Measurements from ENCODE around the gene HES2.
A peak's percentile ranks its signal among the peaks of the same experiment; 100 is the strongest.
"Not testable (repeated sequence)": the region's sequence is repeated elsewhere in the genome, so short reads cannot be mapped to it uniquely, and the experiment has no call there.

Gene HES2, protein sequence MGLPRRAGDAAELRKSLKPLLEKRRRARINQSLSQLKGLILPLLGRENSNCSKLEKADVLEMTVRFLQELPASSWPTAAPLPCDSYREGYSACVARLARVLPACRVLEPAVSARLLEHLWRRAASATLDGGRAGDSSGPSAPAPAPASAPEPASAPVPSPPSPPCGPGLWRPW

DNA sequence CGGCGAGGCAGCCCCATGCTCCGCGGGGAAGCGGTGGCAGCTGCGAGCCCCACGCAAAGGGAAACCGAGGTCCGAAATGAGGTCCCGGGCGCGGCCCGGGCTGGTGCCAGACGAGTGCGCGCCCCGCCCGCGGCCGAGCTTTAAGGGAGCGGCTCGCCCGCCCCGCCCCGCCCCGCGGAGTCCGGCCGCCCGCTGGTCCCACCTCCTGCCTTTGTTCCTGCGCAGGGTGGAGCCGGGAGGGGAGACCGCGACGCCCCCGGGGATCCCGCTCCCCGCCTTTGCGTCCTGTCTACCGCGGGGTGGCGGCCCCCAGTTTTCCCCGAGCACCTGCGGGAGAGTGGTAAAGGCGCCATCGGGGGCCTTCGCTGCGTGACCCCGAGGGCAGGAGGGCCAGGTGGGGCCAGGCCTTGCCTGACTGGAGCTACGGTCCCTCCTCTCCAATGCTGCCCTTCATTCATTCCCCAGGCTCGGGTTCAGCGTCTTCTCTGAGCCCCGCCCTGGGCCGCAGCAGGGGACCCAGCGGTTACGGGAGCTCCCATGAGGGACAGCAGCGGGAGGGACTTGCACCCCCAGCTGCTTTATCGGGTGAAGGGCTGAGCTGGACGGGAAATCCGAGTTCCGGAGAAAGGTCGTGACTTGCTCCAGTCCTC, at the start of gene HES2:
TSS of gene HES2 (minus strand) at position 116 of the 650 bp plus-strand sequence. CDS start at position 17, 99 bp downstream.
- DNase-seq (ENCODE audit: low read depth) = no peak

DNA sequence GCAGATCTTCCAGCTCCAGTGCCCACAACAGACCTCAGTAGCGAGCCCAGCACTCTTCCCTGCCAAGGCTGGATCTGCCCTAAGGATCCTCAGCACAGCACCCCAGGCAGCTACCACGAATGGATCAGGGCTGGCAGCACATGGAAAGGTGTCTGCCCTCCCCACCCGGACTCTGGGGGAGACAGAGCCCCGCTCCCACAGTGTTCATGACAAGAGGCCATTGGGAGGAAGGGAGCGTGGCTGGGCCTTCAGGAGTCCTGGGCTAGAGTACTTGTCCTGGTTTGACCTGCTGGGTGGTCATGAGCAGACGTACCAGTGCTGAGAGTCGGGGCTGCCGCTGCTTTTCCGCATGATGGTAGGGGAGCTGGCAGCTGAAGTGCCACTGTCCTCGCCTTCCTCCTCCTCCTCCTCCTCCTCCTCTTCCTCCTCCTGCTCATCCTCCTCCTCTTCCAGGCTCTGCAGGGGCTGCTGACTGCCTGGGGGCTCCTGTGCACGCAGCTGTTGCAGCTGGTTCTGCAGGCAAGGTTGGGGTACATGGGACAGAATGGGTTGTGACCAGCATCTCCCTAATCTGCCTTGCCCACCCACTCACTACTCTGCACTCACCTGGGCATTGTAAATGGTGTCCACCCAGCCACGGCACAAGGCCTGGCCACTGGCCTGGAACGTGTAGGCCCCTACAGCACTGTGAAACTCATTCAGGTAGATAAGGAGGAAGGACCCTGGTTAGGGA, 49.2 kb upstream of the HES2 start:
- no peak for DNase-seq (ENCODE audit: low read depth)

DNA sequence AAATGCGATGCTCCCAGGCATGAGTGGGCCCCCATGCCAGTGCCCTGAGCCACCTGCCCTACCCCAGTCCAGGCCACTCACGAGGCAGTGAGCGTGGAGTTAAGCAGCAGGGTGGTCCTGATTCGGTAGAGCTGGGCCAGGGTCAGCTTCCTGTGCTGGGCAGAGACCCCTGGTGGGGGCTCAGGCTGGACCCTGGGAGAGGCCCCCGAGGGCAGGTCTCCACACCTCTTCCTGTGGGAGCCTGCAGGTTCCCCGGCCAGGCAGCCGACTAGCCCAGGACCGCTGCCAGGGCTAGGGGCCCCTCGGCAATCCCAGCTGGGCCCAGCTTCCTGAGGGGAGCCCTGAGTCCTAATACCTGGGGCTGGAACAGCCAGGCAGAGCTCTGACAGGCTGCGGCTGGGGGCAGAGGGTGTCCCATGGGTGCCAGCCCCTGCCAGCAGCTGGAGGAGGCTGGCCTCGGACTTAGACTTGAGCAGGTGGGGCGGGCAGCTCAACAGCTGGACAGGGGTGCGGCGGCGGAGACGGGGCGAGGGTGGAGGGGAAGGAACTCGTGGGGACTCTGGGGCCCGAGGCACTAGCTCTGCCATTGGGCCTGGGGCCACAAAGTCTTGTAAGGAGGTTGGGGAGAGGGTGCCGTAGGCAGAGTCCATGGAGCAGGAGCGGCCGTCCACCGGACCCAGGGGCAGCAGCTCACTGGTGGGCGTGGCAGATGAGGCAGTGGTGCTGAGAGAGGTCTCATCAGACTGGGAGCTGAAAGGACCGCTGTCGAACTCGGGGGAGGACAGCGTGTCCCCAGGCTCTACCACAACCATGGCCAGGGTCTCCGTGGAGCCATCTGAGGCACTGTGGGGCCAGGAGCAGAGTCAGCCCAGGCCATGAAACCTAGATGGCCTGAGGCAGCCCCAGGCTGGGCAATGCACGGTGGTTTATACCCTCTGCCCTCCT, 48.3 kb upstream of the HES2 start:
- no peak for DNase-seq (ENCODE audit: low read depth)

DNA sequence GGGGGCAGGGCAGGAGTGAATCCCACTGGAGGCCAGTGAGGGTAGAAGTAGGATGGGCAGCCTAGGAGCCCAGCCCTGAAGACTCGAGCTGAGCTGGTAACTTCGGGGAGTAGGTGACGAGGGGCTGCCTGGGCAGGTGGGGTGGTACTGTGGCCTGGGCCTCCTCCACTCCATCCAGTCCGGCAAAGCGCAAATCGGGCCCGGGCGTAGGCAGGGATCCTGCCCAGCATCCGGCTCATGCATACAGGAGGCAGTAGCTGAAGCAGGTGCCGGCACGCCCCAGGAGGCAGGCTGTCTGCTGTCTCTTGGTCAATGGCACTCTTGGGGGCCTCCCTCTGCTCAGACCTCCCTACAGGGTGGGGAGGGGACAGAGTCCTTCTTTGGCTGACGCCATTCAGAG, 47.5 kb upstream of the HES2 start:
- no peak for DNase-seq (ENCODE audit: low read depth)

DNA sequence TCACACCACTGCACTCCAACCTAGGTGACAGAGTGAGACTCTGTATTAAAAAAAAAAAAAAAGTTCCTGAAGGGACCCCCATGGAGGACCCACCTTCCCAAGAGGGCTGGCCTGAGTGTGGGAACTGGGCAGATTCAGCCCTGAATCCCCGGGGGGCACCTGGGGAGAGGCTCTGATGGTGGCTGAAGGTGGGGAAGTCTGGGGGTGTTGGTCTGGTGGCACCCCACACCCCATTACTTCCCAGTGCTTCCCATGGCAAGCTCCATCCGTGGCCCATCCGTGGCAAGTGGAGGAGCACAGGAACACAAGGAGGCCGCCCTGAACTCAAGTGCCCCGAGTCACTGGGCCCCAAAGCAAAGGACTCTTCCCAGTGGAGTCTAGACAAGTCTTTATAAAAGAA, 47.0 kb upstream of the HES2 start:
- DNase-seq (ENCODE audit: low read depth) = no peak

DNA sequence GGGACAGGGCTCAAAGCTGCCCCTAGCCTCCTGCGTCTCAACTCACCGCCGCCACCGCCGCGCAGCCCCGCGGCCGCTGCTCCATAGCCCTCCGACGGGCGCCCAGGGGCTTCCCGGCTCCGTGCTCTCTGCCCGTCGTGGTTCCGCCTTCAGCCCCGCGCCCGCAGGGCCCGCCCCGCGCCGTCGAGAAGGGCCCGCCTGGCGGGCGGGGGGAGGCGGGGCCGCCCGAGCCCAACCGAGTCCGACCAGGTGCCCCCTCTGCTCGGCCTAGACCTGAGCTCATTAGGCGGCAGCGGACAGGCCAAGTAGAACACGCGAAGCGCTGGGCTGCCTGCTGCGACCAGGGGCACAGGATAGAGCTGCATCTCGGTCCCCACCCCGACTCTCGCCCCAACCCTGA, 46.3 kb upstream of the HES2 start, which contains the start of gene TNFRSF25:
TSS of gene TNFRSF25 (minus strand) at position 151 of the 400 bp plus-strand sequence. CDS start at position 85, 66 bp downstream.
- DNase-seq (ENCODE audit: low read depth) = no peak

DNA sequence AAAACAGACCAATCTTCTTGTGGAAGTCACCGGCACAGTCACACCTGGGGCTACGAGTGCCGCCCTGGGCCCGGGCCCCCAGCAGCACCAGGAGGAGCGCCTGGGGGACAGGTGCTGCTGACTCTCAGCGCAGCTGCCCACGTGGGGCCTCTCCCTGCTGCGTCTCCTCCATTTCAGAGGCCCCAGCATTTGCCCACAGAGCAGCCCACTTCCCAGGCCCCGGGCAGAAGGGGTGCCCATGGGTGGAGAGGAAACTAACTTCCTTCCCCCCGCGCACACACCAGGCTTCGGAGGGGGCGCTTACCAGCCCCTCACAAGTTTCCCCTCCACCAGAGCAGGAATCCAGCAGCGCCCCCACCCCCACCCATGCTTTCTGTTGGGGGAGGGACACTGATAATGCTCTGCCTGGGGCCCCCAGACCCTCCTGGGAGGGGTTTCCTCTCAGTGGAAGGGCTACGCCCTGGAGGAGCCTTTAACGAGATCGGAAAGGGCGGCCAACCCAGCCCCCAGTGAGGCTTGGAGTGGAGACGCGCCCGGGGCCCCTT, 45.8 kb upstream of the HES2 start:
- no peak for DNase-seq (ENCODE audit: low read depth)

DNA sequence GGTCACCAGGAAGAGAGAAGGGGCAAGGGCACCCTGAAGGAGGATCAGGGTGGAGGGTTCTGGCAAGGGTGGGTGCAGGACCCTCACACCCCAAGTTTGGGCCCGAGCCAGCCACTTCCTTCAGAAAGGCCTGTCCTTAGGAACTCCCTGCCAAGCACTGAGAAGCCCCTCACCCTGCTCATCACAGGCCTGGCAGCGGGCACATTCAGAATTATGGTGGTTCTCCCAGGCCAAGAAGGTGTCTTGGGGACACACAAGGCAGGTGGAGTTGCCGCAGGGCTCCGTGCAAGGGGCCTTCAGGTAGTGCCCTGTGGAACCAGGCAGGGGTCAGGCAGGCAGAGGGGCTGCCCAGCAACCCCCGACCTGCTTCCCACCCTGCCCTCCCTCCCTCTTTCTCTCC, 45.2 kb upstream of the HES2 start:
- DNase-seq (ENCODE audit: low read depth) = no peak

DNA sequence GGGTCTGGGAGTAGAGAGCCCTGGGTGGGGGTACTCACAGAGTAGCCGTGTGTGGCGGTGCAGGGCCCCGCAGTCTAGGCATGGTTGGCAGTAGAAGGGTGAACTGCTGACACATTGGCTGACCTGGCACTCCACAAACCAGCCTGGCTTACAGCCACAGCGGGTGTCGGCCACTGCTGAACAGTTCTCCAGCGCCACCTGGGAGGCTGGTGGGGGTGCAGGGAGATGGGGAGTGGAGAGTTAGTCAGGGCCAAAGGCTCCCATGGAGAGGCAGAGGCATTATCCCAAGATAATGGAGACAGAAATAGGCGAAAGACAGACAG, 44.8 kb upstream of the HES2 start:
- no peak for DNase-seq (ENCODE audit: low read depth)

DNA sequence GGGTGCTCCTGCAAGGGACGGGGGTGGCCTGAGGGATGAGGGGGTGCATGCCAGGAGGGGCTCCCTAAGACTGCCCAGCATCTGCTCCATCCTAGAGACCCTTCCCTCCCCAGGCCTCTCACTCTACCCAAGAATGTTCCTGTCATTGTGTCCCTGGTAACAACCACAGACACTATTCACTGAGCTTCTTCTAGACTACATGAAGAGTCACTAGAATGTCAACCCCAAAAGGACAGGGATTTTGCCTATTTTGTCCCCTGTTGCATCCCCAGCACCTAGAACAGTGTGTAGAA, 43.3 kb upstream of the HES2 start:
- DNase-seq (ENCODE audit: low read depth) = no peak

DNA sequence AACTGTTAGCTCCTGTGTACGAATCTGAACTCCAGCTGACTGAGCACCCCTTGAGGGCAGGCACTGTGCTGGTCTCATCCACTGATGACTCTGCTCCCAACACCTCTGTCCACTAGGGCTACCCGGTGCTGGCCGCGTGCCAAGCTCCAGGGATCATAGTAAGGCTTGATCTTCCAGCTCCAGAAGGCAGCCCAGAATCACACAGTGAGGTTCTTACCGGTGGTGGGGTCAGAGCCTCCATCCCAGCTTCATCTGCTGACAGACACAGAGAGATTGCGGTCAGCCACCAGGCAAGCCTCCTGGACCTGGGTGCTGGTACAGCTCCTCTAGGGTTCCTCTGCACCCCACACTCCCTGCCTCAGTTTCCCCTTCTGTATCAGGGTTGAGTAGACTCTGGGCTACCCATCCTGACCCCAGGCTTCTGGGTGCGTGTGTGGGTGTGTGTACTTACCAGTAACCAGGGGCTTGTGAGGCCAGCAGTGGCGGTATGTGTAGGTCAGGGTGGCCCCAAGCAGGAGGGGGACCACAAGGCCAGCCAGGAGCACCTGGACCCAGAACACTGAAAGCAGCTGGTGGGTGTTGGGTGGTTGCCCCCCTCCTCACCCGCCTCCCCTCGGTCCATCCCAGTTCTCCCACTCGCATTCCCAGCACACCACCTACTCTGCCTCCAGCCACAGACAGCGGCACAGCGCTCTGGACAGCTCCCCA, 42.8 kb upstream of the HES2 start:
- no peak for DNase-seq (ENCODE audit: low read depth)

DNA sequence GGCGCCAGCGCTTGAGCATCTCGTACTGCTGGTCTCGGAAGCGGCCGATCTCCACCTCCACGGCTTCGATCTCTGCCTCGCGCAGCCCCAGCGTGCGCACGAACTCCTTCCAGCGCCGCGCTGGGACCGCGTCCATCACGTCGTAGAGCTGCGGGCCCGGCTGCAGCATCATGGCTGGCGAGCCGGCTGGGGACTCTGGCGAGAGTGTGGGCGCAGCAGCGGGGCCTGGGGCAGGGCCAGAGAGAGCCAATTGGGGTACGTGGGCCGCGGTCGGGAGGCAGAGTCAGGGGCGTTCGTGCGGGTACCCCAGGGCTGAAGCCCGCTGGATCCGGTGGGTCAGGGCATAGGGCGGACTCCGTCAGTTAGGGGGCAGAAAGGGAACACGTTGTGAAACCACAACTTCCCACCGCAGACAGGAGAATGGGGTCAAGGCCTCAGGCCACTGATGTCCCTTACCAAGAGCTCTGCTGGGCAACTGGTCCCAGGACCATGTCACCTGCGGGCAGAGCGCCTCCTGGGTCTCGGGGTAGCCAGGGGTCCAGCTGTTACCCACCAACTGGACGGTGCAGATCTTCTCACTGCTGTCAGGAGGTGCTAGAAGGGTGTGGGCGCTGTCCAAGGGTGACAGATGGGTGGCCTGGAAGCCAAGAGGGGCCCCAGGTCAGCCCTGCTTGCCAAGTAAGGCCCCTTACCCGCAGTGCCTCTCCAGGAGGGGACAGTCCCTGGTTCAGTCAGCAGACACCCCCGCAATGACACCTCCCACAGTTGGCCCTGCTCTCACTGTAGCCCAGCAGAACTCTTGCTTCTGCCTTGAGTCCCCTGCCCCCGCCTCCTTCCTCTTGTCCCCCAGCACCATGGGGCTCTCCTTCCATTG, 42.1 kb upstream of the HES2 start:
- no peak for DNase-seq (ENCODE audit: low read depth)

DNA sequence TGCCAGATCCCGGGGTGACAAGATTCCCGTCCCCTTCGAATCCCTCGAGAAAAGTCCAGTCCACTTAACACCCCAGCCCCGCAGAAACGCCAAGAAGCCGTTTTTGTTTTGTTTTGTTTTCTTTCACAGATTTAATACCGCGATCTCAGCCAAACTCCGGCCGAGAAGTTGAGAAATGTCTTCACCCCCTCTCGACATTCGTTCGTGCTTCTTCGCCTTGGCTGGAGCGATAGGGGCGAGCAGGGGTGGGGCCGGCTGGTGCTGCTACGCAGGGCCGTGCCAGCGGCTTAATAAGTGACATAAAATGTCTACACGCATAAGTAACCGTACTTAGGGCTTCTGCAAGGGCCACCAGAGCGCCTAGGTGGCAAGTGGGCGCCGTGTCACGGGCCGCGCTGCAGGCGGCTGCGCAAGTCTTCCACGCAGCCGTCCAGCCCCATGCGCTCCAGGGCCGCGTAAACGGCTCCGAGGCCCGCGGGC, 41.4 kb upstream of the HES2 start:
- no peak for DNase-seq (ENCODE audit: low read depth)

DNA sequence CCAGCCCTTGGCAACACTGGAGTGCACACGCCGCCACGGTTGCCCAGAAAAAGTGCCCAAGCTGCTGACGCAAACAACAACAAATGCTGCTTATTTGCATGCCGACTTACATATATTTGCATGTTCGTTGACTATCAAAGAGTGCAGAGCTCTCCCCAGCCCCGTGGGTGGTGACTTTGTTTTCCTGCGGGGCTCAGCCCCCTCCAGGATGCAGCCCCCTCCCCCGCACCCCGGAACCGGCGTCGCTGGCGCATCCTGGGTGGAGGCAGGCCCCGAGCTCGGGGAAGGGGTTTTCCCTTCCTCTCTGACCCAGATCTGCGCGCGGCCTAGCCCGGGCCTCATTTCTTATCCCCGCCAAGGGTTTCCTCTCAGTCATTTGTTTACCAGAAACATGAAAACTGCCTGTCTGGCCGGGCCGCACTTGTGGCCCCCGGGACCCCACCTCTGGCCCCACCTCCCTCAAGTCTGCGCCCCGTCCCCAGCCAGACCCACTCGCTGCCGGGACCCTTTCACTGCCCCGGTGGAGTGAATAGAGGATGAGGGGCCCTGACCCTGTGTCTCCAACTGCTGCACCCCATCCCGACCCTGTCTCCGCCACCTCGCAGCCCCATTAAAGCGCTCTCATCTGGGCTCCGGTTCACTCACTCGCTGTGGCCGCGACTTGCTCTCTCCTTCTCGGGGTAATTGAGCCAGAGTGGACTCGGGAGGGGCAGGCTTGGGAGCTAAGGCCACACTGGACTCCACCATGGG, 40.8 kb upstream of the HES2 start:
- peak; percentile 56 for DNase-seq (ENCODE audit: low read depth)

DNA sequence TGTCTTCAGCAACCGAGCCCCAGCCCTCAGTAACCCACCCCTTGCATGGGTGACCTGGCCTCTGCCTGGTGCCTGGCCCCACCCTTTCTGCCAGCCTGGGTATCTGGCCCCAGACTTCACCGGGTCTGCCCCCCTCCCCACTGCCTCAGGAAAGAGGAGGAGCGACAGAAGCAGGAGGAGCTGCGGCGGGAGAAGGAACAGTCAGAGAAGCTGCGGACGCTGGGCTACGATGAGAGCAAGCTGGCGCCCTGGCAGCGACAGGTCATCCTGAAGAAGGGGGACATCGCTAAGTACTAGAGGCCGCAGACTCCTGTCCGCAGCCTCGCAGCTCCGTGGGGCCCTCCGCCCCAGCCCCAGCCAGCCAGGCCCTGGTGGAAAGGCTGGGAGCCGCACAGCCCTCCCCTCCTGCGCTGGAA, 40.1 kb upstream of the HES2 start:
- DNase-seq (ENCODE audit: low read depth) = no peak

DNA sequence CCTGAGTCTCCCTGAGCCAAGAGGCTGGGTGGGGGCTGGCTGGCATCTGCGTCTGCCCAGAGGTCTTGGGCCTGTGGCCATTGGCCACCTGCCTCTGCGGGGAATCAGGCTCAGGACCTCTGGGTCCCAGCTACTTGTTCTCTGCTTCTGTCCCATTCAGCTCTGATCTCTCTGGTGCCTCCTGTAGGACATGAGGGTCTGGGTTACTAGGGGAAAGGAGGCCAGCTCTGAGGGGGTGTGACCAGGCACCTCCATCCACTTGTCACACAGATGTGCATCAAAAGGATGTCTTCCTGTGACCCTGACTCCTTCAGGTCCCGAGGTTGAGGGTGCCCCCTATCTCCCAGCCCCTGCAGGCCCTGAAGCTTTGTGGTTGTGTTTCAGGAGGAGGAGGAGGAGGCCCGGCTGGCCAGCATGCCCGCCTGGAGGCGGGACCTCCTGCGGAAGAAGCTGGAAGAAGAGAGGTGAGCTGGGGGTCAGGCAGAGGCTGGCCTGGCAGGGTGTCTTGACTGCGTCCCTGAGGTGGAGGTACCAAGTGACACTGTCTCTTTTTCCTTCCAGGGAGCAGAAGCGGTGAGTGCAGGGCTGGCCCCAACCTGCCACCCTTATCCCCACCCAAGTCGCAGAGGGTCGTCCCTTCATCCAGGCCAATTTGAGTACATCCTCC, 37.2 kb upstream of the HES2 start:
- DNase-seq (ENCODE audit: low read depth) = no peak

DNA sequence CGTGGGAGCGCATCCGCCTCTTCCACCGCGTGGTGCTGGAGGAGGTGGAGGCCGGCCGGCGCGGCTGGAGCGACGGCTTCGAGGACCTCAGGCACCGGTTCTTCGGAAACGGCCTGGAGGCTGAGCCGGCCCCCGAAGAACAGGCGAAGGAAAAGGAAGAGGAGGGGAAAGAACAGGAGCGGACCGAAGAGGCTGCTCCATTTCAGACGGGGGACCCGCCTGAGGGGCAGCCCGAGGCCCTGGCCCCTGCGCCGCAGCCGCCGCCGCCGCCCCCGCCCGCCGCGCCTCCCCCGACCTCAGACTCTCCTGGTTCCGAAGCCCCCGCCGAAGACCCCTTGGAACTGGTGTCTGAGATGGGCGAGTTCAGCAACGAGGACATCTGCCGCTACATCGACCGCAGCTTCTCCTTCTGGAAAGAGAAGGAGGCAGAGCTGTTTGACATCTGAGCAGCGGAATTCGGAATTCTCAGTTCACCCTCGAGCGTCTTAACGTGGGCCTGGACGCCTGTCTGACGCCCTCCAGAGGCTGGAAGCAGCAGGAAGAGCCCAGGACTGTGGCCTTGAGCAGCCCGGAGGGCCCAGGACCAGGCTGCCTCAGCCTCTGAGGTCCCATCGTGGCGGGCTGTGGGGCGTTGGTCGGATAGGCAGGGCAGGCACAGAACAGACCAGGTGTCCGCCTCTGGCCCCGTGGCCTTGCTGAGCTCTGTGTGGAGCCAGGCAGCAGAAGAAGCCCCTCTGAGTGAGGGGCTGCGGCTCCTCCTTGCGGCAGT, 36.2 kb upstream of the HES2 start:
- DNase-seq (ENCODE audit: low read depth) = not testable (repeated sequence)
